ENCODE results near the gene PHACTR1. TPM values are rescaled to one million over a fixed set of nuclear protein-coding genes. Genes with fewer than 3 reads are reported as not detected.

Gene PHACTR1
- total and polyA plus RNA-seq, 3 donors from 2014 or later, result 5.1 to 7.6 (median 6.5) TPM

DNA sequence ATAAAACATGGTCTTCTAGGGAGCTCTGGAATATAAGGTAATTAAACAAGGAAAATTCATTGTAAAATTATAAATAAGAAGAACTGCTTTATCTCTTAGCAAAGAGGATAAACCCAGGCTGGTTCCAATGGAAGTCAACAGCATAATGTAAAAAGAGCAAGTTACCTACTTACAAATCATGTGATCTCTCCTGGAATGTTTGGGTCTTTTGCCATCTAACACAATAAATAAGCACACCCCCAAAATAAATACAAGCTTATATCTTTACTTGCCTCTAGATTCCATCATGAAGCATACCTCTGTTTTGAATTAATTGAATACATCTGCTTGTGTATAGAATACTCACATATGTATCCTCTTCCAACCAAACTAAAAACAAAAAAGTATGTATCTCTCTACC lies 2.5 kb upstream of the PHACTR1 start:
- DNase-seq, result no peak
- Histone ChIP-seq H3K27me3 (no peaks in the 10 kb centered on the region), H3K9me3 (no peaks in the 10 kb centered on the region), H3K36me3 (ENCODE audit: low read depth, missing control alignments) (no peaks in the 10 kb centered on the region), H3K4me1 (no peaks in the 10 kb centered on the region), H3K4me3 (no peak overlapping the region), H3K27ac (no peak overlapping the region)
- no peak for TF ChIP-seq POLR2A (IDR thresholded peaks at IDR 0.05)
- TF ChIP-seq, protein P1, sequence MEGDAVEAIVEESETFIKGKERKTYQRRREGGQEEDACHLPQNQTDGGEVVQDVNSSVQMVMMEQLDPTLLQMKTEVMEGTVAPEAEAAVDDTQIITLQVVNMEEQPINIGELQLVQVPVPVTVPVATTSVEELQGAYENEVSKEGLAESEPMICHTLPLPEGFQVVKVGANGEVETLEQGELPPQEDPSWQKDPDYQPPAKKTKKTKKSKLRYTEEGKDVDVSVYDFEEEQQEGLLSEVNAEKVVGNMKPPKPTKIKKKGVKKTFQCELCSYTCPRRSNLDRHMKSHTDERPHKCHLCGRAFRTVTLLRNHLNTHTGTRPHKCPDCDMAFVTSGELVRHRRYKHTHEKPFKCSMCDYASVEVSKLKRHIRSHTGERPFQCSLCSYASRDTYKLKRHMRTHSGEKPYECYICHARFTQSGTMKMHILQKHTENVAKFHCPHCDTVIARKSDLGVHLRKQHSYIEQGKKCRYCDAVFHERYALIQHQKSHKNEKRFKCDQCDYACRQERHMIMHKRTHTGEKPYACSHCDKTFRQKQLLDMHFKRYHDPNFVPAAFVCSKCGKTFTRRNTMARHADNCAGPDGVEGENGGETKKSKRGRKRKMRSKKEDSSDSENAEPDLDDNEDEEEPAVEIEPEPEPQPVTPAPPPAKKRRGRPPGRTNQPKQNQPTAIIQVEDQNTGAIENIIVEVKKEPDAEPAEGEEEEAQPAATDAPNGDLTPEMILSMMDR (IDR thresholded peaks at IDR 0.05), result no peak
- intact Hi-C loops (cut with DNase I; ENCODE audit: low total_unique reads), result no loop called here

DNA sequence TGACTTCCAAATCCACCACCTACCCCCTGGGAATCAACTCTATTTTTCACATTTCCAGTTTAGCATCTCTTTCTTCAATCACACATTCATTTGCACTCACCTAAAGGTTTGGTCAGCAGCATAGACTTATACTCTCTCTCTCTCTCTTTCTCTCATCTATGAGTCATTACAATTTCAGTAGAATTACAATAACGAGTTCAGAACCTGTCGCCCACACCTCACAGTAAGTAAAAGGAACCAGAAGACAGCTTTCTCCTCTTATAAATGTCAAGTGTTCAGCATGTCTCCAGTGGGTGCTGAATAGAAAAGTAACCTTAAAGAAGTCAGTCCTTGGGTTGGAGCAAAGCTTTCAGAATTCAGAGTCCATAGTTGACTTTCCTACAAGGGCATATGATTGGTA lies 1.1 kb upstream of the PHACTR1 start:
- intact Hi-C loops (cut with DNase I; ENCODE audit: low total_unique reads), result no loop called here
- H3K27me3 ChIP-seq, result no peaks in the 10 kb centered on the region
- H3K4me1 ChIP-seq, result no peaks in the 10 kb centered on the region
- no peak overlapping the region for H3K4me3 ChIP-seq
- 87 to 93% methylated on average over 2 of the region's 2 CpGs for WGBS, 2 donors
- no peaks in the 10 kb centered on the region for H3K36me3 ChIP-seq (ENCODE audit: low read depth, missing control alignments)
- no peak for DNase-seq
- no peaks in the 10 kb centered on the region for H3K9me3 ChIP-seq
- no peak overlapping the region for H3K27ac ChIP-seq
- TF ChIP-seq, protein P1 (IDR thresholded peaks at IDR 0.05), result no peak
- TF ChIP-seq POLR2A (IDR thresholded peaks at IDR 0.05), result no peak

DNA sequence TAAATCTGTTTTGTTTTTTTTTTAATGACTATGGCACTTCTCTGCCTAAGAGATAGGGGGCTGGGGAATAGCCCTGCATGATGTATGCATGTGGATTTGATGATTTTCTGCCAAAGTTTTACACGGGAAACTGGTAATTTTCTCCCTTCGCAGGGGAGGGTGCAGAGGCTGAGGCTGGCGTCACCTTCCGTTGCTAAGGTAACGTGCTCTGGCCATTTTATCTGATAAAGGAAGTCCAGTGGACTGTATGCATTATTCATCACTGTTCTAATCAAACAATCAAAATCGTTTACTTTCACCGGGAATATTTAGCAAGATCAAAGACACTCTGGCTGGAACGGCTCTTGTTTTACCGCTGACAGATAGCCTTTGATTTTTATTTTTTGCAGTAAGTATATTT lies 789 bp downstream of the PHACTR1 start:
- DNase-seq, result no peak
- Histone ChIP-seq H3K36me3 (ENCODE audit: low read depth, missing control alignments) (no peaks in the 10 kb centered on the region), H3K27me3 (no peaks in the 10 kb centered on the region), H3K9me3 (no peaks in the 10 kb centered on the region), H3K4me3 (no peak overlapping the region), H3K4me1 (no peaks in the 10 kb centered on the region), H3K27ac (no peak overlapping the region)
- TF ChIP-seq, protein P1 (IDR thresholded peaks at IDR 0.05), result no peak
- TF ChIP-seq POLR2A (IDR thresholded peaks at IDR 0.05), result no peak
- intact Hi-C loops (cut with DNase I; ENCODE audit: low total_unique reads), result no loop called here
- 64 to 66% methylated on average over 9 of the region's 9 CpGs for WGBS, 2 donors

DNA sequence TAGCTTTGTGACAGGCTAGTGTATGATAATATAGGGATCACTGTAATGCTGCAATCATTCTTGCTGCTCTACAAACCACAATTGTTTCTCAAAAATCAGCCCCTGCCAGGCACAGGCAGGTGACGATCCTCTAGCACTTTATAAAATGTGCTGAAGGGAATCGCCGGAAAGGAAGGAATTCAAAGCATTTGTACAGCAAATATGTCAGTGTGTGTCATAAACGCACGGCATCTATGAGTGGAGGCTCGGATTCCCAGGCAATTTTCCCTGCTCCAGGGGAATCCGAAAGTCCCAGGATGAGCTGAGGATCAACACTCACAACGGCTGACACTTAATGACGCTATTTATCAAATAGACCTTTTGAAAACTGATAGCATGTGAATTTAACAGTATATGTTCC lies 1.4 kb downstream of the PHACTR1 start:
- H3K9me3 ChIP-seq, result no peaks in the 10 kb centered on the region
- 36 to 55% methylated on average over 9 of the region's 9 CpGs for WGBS, 2 donors

DNA sequence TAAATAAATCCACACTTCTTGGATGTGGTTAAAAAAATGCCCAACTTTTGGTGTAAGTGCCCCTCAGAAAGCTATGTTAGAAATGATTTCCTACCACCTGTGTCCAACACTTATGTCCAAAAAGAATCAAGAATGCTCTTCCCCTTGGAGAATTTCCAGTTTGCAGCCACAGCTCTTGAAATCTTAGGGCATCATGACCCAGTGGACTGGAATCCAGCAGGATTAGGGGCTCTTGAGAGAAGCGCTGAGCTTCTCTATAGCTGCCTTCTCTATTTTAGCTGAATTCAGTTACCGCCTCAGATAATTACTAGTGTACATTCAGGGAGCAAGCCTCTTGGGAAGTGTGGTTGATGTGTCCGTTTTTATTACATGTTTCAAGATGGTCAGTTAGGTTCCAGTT lies 2.5 kb downstream of the PHACTR1 start:
- TF ChIP-seq POLR2A (IDR thresholded peaks at IDR 0.05), result no peak
- TF ChIP-seq, protein P1 (IDR thresholded peaks at IDR 0.05), result no peak
- no peaks in the 10 kb centered on the region for H3K9me3 ChIP-seq
- H3K27me3 ChIP-seq, result no peaks in the 10 kb centered on the region
- DNase-seq, result no peak
- H3K4me1 ChIP-seq, result no peaks in the 10 kb centered on the region
- intact Hi-C loops (cut with DNase I; ENCODE audit: low total_unique reads), result no loop called here
- H3K27ac ChIP-seq, result no peak overlapping the region
- no peak overlapping the region for H3K4me3 ChIP-seq
- H3K36me3 ChIP-seq (ENCODE audit: low read depth, missing control alignments), result no peaks in the 10 kb centered on the region
- 67 to 92% methylated on average over 3 of the region's 3 CpGs for WGBS, 2 donors

More for the DNA sequence above, 1.4 kb downstream of the PHACTR1 start:
- TF ChIP-seq POLR2A (IDR thresholded peaks at IDR 0.05), result no peak
- TF ChIP-seq, protein P1 (IDR thresholded peaks at IDR 0.05), result no peak
- no peaks in the 10 kb centered on the region for H3K4me1 ChIP-seq
- no peaks in the 10 kb centered on the region for H3K36me3 ChIP-seq (ENCODE audit: low read depth, missing control alignments)
- H3K4me3 ChIP-seq, result no peak overlapping the region
- no peak overlapping the region for H3K27ac ChIP-seq
- no peaks in the 10 kb centered on the region for H3K27me3 ChIP-seq
- intact Hi-C loops (cut with DNase I; ENCODE audit: low total_unique reads), result no loop called here
- no peak for DNase-seq

All from testis (tissue), 3 donors.